Nucleus accumbens (tissue), 56 donors: Measurements from ENCODE around the gene NATD1.
"Not testable (repeated sequence)": the region's sequence is repeated elsewhere in the genome, so short reads cannot be mapped to it uniquely, and the experiment has no call there.

Experiments used
- DNase-seq, 56 donors: peaks; one replicate each; lab custom pipeline; 2025; lab: John Stamatoyannopoulos, UW

The NATD1 gene

DNA sequence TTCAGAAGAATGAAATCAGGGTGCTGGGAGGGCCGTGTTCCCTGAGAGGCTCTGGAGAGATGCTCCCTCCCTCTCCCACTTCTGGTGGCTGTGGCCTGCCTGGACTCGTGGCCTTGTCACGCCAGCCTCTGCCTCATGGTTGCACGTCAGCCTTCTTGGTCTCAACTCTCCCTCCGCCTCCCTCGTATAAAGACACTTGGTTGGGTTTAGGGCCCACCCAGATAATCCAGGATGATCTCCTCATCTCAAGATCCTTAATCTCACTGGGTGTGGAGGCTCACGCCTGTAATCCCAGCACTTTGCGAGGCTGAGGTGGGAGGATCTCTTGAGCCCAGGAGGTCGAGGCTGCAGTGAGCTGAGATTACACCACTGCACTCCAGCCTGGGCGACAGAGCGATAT lies 25.9 kb downstream of the NATD1 start:
- DNase-seq = not testable (repeated sequence)

DNA sequence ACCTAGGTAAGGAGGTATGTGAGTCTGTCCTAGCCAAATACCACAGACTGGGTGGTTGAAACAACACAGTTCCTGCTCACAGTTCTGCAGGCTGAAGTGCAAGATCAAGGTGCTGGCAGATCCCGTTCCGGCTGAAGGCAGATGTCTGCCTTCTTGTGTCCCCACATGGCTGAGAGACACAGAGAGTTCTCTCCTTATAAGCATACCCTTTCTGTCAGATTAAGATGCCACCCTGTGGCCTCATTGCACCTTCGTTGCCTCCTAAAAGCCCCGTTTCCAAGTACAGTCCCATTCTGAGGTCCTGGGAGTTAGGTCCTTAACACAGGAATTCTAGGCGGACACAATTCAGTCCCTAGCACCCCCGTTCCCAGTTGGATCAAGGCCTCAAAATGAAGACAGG lies 30.1 kb downstream of the NATD1 start:
- no peak for DNase-seq

- DNase-seq = no peak
These were observed 34.3 kb downstream of the NATD1 start for GRCh38 chr17:21218831-21219380.

DNA sequence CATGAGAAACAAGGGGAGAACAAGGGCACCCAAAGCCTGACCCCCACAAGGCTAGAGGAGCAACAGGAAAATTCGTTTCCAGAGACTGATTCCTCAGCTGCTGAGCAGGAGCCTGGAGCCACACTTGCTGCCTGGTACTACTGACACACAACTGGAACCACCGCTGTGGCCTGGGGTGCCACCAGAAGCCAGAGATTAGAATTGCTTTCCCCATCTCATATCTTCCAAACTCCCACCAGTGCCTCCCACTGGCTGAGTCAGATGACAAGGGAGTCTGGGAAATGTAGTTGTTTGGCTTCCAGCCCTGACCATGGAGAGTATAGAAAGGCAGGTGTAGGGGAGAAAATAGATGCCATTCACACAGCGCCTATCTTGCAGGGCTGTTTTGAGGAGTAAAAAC lies 35.1 kb downstream of the NATD1 start:
- DNase-seq = peak in 13 of 56 donors; percentile 7 to 53 (median 25)

DNA sequence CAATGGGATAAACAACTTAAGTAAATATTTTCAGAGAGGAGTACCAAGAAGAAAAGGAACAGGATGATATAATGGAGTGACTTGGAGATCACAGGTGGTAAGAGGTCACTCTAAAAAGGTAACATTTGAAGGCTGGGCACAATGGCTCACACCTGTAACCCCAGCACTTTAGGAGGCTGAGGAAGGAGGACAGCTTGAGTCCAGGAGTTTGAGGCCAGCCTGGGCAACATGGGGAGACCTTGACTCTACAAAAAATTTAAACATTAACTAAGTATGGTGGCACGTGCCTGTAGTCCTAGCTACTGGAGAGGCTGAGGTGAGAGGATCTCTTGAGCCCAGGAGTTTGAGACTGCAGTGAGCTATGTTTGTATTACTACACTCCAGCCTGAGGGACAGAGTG lies 35.9 kb downstream of the NATD1 start:
- no peak for DNase-seq

DNA sequence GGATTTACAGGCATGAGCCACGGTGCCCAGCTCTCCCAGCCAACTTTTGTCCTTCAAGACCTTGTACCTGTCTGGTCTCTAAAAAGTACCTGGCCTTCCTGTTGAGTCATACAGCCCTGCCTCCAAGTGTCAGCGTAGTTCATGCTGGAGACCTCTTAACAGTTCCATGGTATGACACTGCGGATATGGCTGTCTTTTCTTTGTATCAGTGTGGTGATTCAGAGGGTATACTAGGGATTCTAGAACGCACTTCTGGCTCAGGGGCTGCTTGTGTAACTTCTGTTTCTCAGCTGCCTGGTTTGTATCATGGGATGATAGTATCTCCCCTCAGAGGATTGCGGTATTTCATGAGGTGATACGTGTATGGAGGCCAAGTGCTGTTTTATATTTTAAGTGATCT lies 37.3 kb downstream of the NATD1 start:
- DNase-seq = no peak

- DNase-seq = peak in 10 of 56 donors; percentile 37 to 72 (median 56)
These were observed 38.3 kb downstream of the NATD1 start for GRCh38 chr17:21214777-21215541.

DNA sequence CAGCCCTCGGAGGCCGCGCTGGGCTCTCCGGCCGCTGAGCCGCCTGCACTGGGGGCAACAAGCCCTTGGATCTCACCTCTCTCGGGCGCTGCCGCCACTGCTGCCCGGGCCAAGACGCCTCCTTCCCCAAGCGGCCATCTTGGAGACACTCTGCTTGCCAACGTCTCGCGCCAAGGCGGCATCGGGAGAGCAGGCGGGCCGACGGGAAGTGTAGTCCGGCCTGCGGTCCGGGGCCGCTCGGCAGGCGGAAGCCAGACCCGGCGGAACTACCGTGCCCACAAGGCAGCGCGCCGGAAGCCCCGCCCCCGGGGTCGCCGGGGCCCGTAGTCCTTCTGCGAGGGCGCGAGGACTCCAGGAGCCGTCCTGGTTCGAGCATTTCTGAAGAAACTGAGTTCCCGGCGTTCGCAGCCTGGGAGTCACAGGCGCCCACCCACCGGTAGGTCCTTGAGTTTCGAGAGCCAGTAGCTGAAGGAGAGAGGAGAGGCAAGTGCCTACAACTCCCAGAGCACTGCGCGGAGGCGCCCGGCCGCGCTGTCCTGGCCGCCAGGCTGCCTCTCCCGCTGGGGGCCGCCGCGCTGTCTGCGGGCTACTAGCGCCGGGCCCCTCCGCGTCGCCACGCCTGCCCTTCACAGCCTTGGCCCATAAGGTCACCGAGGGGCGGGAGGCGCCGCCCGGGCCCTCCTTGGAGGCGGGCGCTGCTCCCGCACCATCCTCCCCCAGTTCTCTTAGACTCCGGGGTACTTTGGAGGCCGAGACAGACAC lies 39.0 kb downstream of the NATD1 start, which contains the start of gene TMEM11:
Gene TMEM11, minus strand, starts transcription at position 147 of the 762 bp plus-strand sequence. Its CDS starts 9 bp downstream, at position 138.
- peak; percentile 55 to 97 (median 93) for DNase-seq

- DNase-seq = peak in 7 of 56 donors; percentile 28 to 56 (median 43)
These were observed 39.6 kb downstream of the NATD1 start for GRCh38 chr17:21213638-21214014.

- DNase-seq = no peak
These were observed 40.2 kb downstream of the NATD1 start for GRCh38 chr17:21212826-21213637.

DNA sequence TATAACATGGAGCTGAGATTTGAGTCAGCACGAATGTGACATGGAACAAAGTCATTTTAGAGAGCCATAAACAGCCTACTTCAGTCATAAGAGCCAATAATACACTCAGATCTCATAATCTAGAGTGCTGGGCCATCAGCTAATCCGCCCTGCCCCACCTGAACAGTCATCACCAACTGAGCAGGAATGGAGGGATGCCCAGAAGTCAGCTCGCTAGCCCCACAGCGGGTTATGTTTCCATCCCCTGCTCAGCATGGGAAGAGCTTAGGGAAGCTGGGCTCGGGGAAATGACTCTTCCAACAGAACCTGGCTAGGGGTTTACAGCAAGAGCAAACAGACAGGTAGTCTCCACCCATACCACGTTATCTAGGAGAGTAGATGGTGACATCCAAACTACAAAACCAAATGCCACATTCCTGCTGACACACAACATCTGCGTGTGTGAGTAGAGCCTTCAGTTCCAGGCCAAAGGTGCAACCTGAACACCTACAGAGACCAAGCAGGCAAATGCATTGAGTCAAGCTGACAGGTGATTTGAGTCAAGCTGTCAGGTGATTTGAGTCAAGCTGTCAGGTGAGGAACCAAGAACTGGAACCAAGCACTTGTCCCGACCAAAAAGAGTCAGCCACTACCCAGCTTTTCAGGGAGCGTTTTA lies 41.3 kb downstream of the NATD1 start:
- DNase-seq = no peak

- DNase-seq = no peak
These were observed 42.7 kb downstream of the NATD1 start for GRCh38 chr17:21210411-21211076.

- DNase-seq = no peak
These were observed 43.6 kb downstream of the NATD1 start for GRCh38 chr17:21209511-21210175.

DNA sequence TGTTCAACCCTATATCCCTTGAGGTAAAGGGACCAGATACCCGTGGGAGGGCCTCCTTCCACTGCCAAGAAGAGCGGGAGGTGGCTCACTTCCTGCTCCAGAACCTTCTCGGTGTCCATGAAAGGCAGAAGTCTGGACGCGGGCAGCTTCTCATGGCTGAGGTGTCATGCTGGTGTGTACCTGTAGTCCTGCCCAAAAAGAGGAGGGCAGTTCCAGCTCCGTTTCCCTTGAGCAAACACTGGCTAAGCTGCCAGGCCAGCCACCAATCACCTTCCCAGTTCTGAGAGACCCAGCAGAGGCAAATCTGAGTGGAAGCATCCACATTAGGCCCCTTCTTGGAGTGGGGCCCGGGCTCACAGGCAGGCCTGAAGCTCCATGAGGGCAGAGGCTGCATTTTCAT lies 44.9 kb downstream of the NATD1 start:
- no peak for DNase-seq

DNA sequence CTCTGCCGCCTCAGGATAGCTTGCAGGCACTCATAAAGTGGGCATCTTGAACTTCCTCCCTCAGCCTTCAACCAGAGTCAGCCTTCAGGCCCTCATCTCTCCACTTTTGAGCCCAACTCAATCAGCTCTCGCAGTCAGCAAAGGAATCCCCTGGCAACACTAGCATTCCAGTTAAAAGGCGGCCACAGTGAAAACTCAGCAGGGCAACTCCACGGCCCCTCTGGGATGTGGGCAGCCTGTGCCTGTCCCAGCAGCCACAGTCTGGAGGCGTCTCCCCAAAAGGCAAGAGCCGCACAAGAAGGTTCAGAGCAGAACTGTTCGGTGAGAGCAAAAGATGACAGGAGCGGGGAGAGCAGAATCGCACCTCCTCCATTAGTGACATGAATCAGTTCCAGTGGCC lies 48.3 kb downstream of the NATD1 start:
- DNase-seq = peak in 1 of 56 donors; percentile 8

DNA sequence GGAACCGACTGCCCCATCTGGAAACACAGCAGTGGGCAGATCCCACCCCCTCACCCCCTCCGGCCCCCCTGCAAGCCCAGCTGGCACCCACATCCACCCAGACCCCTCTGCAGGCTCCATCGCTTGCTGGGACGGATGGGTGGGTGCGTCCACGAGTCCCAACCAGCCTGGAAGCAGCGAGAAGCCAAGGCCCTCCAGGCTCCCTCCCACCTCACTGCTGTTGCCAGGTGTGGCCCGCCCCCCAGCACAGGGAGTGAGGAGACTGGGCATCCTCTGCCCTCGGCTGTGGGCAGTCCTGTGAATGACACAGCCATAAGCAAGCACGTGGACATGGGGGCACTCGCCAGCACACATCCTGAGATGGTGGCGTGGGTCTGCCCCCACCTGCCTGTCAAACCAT lies 50.7 kb downstream of the NATD1 start:
- no peak for DNase-seq

DNA sequence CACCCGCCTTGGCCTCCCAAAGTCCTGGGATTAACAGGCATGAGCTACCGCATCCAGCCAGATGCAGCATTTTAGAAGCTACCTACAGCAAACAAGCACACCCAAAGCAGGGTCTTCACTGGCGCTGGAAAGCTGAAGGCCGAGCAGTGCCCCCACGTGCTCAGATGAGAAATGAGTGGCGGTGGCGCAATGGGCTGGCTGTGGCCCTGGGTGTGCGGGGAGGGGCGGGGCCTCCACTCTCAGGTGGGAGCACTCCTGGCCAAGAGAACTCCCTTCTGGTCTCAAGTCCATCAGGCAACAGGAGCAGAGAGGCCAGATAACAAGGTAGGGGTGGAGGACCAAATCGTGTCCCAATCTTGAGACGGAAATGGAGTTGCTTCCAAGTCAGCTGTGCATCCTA lies 51.3 kb downstream of the NATD1 start:
- no peak for DNase-seq

DNA sequence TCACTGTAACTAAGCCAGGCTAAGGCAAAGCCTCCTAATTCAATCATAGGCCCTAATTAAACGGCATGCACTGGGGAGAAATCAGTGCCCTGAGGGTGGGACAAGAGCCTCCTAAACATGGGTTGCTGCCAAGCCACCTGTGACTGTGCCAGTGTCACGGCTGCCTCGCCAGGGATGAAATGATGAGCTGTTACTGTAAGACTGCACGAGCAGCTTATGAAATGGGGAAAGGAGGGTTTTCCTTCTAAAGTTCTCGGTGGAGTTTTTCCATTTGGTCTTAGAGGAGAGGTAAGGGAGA lies 52.0 kb downstream of the NATD1 start:
- DNase-seq = no peak

GRCh38 chr17:21200590-21201297 lies 52.5 kb downstream of the NATD1 start:
- no peak for DNase-seq
